ENCODE data around the gene MAP1LC3C. TPM values are rescaled to one million over a fixed set of nuclear protein-coding genes. Genes with fewer than 3 reads are reported as not detected.

The MAP1LC3C gene
- total and polyA plus RNA-seq, 4 donors: 0.29 to 3.5 (median 0.57) TPM

DNA sequence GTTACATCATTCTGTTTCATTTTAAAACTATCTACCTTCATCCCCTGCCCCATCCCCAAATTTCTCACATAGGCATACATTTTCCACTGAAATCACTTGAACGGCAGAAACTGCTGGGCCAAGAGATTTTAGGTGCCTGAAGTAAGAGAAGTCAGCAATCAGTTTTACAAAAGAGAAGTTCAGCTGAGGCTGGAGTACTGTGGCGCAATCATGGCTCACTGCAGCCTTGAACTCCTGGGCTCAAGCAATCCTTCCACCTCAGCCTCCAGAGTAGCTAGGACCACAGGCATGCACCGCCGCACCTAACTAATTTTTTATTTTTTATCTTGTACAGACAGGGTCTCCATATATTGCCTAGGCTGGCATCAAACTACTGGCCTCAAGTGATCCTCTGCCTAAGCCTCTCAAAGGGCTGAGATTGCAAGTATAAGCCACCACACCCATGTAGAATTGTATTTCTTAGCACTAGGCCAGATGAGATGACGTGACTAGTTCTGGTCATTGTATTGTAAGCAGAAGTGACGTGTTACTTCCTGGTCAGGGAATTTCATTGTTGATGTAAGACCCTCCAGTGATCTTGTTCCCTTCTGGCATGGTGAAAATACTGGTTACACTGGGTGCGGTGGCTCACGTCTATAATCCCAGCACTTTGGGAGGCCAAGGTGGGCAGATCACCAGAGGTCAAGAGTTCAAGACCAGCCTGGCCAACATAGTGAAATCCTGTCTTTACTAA is 34.2 kb downstream of the MAP1LC3C start:
- TF ChIP-seq, protein P1, sequence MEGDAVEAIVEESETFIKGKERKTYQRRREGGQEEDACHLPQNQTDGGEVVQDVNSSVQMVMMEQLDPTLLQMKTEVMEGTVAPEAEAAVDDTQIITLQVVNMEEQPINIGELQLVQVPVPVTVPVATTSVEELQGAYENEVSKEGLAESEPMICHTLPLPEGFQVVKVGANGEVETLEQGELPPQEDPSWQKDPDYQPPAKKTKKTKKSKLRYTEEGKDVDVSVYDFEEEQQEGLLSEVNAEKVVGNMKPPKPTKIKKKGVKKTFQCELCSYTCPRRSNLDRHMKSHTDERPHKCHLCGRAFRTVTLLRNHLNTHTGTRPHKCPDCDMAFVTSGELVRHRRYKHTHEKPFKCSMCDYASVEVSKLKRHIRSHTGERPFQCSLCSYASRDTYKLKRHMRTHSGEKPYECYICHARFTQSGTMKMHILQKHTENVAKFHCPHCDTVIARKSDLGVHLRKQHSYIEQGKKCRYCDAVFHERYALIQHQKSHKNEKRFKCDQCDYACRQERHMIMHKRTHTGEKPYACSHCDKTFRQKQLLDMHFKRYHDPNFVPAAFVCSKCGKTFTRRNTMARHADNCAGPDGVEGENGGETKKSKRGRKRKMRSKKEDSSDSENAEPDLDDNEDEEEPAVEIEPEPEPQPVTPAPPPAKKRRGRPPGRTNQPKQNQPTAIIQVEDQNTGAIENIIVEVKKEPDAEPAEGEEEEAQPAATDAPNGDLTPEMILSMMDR (IDR thresholded peaks at IDR 0.05; ENCODE audit: control extremely low read depth, extremely low read depth): no peak
- 74 to 77% methylated on average over 8 of the region's 8 CpGs for WGBS, 2 donors
- DNase-seq (peak in 1 of 3 donors; percentile 14), ATAC-seq (ENCODE audit: insufficient read depth, low FRiP score) (peak; percentile 50)
- H3K36me3 ChIP-seq (ENCODE audit: control insufficient read depth in 4 of 4, insufficient read depth in 4 of 4, low read length in 4 of 4): no peaks in the 10 kb centered on the region
- no peaks in the 10 kb centered on the region for H3K27me3 ChIP-seq (ENCODE audit: control insufficient read depth in 3 of 3, insufficient read depth in 3 of 3, low read length in 2 of 3)
- no peak overlapping the region for H3K27ac ChIP-seq (ENCODE audit: low read depth in 1 of 2, low read length in 1 of 2)
- H3K4me1 ChIP-seq (ENCODE audit: control insufficient read depth in 5 of 5, insufficient read depth in 5 of 5, low read length in 5 of 5): peaks cover 0 to 2% (median 0%) of the 10 kb centered on the region in 5 donors
- H3K4me3 ChIP-seq: no peak overlapping the region
- H3K9ac ChIP-seq (ENCODE audit: insufficient read depth in 1 of 2, low read length in 2 of 2): no peak overlapping the region
- no peaks in the 10 kb centered on the region for H3K9me3 ChIP-seq (ENCODE audit: control insufficient read depth in 4 of 4, insufficient read depth in 3 of 4, low read length in 3 of 4)

DNA sequence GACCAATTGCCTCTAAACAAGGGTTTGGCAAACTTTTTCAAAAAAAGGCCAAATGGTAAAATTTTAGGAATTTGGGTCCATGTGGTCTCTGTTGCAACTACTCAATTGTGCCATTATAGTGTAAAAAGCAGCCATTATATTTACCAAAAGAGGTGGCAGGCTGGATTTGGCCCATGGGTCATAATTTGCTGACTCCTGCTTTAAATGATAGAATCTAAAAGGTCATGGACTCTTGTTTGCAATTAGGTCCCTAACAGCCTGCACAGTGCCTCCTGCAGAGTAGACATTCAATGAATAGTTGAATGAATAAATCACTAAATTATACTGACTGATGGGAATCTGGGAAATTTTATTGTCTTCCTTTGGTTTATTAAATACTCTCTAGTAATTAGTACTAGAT is 35.2 kb downstream of the MAP1LC3C start:
- Histone ChIP-seq H3K9ac (ENCODE audit: insufficient read depth in 1 of 2, low read length in 2 of 2) (no peak overlapping the region), H3K4me1 (ENCODE audit: control insufficient read depth in 5 of 5, insufficient read depth in 5 of 5, low read length in 5 of 5) (no peaks in the 10 kb centered on the region), H3K27ac (ENCODE audit: low read depth in 1 of 2, low read length in 1 of 2) (no peak overlapping the region), H3K27me3 (ENCODE audit: control insufficient read depth in 3 of 3, insufficient read depth in 3 of 3, low read length in 2 of 3) (no peaks in the 10 kb centered on the region), H3K4me3 (no peak overlapping the region), H3K9me3 (ENCODE audit: control insufficient read depth in 4 of 4, insufficient read depth in 3 of 4, low read length in 3 of 4) (no peaks in the 10 kb centered on the region), H3K36me3 (ENCODE audit: control insufficient read depth in 4 of 4, insufficient read depth in 4 of 4, low read length in 4 of 4) (no peaks in the 10 kb centered on the region)
- ATAC-seq (ENCODE audit: insufficient read depth, low FRiP score) (no peak), DNase-seq (no peak)
- TF ChIP-seq, protein P1 (IDR thresholded peaks at IDR 0.05; ENCODE audit: control extremely low read depth, extremely low read depth): no peak

DNA sequence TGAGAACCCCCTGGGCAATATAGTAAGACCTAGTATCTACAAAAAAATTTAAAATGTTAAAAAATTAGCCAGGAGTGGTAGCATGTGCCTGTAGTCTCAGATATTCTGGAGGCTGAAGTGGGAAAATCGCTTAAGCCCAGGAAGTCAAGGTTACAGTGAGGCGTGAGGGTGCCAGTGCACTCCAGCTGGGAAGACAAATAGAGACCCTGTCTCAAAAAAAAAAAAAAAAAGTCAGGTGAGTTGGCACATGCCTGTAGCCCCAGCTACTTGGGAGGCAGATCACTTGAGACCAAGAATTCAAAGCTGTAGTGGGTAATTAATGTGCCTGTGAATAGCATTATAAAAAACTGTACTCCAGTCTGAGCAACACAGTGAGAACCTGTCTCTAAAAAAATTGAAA is 36.7 kb downstream of the MAP1LC3C start:
- 57 to 82% methylated on average over 2 of the region's 2 CpGs for WGBS, 2 donors
- ATAC-seq (ENCODE audit: insufficient read depth, low FRiP score): no peak

More for the DNA sequence above, 36.7 kb downstream of the MAP1LC3C start:
- H3K4me1 ChIP-seq (ENCODE audit: control insufficient read depth in 5 of 5, insufficient read depth in 5 of 5, low read length in 5 of 5): no peaks in the 10 kb centered on the region
- H3K9me3 ChIP-seq (ENCODE audit: control insufficient read depth in 4 of 4, insufficient read depth in 3 of 4, low read length in 3 of 4): no peaks in the 10 kb centered on the region
- TF ChIP-seq, protein P1 (IDR thresholded peaks at IDR 0.05; ENCODE audit: control extremely low read depth, extremely low read depth): no peak
- no peak overlapping the region for H3K9ac ChIP-seq (ENCODE audit: insufficient read depth in 1 of 2, low read length in 2 of 2)
- peak in 1 of 3 donors; percentile 46 for DNase-seq
- H3K27me3 ChIP-seq (ENCODE audit: control insufficient read depth in 3 of 3, insufficient read depth in 3 of 3, low read length in 2 of 3): no peaks in the 10 kb centered on the region
- H3K36me3 ChIP-seq (ENCODE audit: control insufficient read depth in 4 of 4, insufficient read depth in 4 of 4, low read length in 4 of 4): no peaks in the 10 kb centered on the region
- no peak overlapping the region for H3K27ac ChIP-seq (ENCODE audit: low read depth in 1 of 2, low read length in 1 of 2)
- no peak overlapping the region for H3K4me3 ChIP-seq
